Loucy (cell line): ENCODE results near the gene SLC25A26.

Experiments
- CTCF ChIP-seq: fragments of 200-600 bp; sonication (generic); conservative IDR thresholded peaks from 2 replicates; pipeline ENCODE4 v1.5.1; 2014; ENCODE audit warnings: mild to moderate bottlenecking, antibody characterized with exemption, low read length
- EZH2phosphoT487 ChIP-seq: fragments of 200-600 bp; IDR thresholded peaks from 2 replicates; pipeline ENCODE4 v1.6.1; 2018; ENCODE audit warnings: antibody characterized with exemption, mild to moderate bottlenecking, moderate library complexity, borderline replicate concordance

GRCh38 chr3:66365080-66365479 is 144.3 kb downstream of the SLC25A26 start:
- TF ChIP-seq EZH2phosphoT487 (no peak), CTCF (no peak)
